ENCODE results near the gene DLX4.

DNA sequence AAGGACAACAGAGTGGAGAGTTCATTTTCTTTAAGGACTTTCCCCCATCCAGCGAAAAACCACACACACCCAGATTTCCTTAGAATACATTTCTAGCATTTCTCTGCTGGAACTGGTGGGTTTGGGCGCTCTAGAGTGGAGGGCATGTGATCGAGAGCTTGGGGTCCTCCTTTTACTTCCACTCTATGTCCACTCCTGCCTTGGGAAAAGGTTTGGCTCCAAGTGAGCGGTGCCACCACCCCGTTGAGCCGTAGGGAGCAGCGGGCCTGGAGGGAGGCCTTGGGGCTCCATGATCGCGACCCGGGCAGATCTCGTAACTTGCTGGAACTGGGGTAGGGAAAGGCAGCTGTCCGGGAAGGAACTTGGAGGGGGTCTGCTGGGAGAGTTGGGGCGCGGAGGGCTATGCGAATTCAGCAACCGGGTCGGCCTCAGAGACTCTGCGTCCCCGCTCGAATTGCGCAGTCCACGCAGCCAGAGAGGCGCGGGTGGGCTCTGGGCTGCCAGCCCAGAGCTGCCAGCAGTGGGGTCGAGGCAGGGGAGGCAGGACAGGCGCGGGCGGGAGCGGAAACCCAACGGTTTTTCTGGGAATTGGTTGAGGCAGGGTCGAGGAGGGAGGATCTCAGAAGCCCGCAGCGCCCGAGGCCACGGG is 2.3 kb downstream of the DLX4 start:
- no peak for TF ChIP-seq CTCF (IDR thresholded peaks at IDR 0.05)
- no peak for TF ChIP-seq POLR2AphosphoS5 (IDR thresholded peaks at IDR 0.05)
- no peak for TF ChIP-seq POLR2A (IDR thresholded peaks at IDR 0.05)
- no peak for TF ChIP-seq EP300 (IDR thresholded peaks at IDR 0.05)
